ENCODE measurements around the gene SLC5A8. TPM values are rescaled to one million over a fixed set of nuclear protein-coding genes. Genes with fewer than 3 reads are reported as not detected.

The SLC5A8 gene
- total and polyA plus RNA-seq, 2 experiments from 2014 or later, result 0.10 TPM

DNA sequence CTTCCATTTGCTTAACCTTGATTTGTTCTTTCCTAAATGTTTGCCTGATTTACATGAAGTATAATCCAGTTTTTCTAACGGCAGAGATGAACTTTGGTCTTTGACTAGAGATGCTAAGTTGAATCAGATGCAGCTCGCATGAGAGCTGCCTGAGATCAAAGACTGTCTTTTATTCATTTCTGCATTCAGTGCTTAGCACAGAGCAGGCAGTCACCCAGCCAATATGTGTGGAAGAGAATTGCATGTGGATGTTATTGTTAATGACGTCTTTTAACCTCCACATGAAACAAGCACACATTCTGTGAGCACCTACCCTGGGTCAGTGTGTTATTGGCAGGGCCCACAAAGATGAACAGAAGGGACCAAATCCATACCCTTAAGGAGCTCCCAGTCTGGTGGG lies 99.2 kb downstream of the SLC5A8 start:
- Histone ChIP-seq H3K27me3 (ENCODE audit: insufficient read depth) (no peaks in the 10 kb centered on the region), H3K9me2 (ENCODE audit: insufficient read depth) (no peaks in the 10 kb centered on the region), H3K4me2 (no peak overlapping the region), H3K79me2 (replicated peaks; ENCODE audit: insufficient read depth) (no peaks in the 10 kb centered on the region), H4K20me1 (replicated peaks; ENCODE audit: insufficient read depth) (no peaks in the 10 kb centered on the region), H2AFZ (no peak overlapping the region), H3K4me1 (ENCODE audit: insufficient read depth) (no peaks in the 10 kb centered on the region), H3F3A (replicated peaks; ENCODE audit: low read depth) (no peaks in the 10 kb centered on the region), H3K4me3 (no peak overlapping the region), H3K36me3 (ENCODE audit: insufficient read depth) (no peaks in the 10 kb centered on the region), H3K27ac (ENCODE audit: low read depth) (no peak overlapping the region)
- ATAC-seq (no peak), DNase-seq (ENCODE audit: low spot score) (no peak)
- H3K4me3 Mint-ChIP-seq, result no peak overlapping the region
- no peaks in the 10 kb centered on the region for H3K36me3 Mint-ChIP-seq (ENCODE audit: low read depth)
- H3K27me3 Mint-ChIP-seq (ENCODE audit: insufficient read depth, low read depth, poor library complexity), result peaks cover under 1% of the 10 kb centered on the region
- TF ChIP-seq STAT1 (IDR thresholded peaks at IDR 0.05; ENCODE audit: unreplicated experiment), result no peak
- TF ChIP-seq EZH2 (IDR thresholded peaks at IDR 0.05; ENCODE audit: low read depth, unreplicated experiment), result no peak
- TF ChIP-seq ZNF114 (CRISPR knock-in tag; IDR thresholded peaks at IDR 0.05), result no peak
- TF ChIP-seq POLR2AphosphoS5 (IDR thresholded peaks at IDR 0.05; ENCODE audit: low read depth), result no peak
- TF ChIP-seq EZH2phosphoT487 (IDR thresholded peaks at IDR 0.05; ENCODE audit: unreplicated experiment), result no peak
- no peak for TF ChIP-seq CREB1 (CRISPR knock-in tag; IDR thresholded peaks at IDR 0.05; ENCODE audit: low read depth)
- TF ChIP-seq NANOG (IDR thresholded peaks at IDR 0.05; ENCODE audit: borderline replicate concordance), result no peak
- TF ChIP-seq, protein P1, sequence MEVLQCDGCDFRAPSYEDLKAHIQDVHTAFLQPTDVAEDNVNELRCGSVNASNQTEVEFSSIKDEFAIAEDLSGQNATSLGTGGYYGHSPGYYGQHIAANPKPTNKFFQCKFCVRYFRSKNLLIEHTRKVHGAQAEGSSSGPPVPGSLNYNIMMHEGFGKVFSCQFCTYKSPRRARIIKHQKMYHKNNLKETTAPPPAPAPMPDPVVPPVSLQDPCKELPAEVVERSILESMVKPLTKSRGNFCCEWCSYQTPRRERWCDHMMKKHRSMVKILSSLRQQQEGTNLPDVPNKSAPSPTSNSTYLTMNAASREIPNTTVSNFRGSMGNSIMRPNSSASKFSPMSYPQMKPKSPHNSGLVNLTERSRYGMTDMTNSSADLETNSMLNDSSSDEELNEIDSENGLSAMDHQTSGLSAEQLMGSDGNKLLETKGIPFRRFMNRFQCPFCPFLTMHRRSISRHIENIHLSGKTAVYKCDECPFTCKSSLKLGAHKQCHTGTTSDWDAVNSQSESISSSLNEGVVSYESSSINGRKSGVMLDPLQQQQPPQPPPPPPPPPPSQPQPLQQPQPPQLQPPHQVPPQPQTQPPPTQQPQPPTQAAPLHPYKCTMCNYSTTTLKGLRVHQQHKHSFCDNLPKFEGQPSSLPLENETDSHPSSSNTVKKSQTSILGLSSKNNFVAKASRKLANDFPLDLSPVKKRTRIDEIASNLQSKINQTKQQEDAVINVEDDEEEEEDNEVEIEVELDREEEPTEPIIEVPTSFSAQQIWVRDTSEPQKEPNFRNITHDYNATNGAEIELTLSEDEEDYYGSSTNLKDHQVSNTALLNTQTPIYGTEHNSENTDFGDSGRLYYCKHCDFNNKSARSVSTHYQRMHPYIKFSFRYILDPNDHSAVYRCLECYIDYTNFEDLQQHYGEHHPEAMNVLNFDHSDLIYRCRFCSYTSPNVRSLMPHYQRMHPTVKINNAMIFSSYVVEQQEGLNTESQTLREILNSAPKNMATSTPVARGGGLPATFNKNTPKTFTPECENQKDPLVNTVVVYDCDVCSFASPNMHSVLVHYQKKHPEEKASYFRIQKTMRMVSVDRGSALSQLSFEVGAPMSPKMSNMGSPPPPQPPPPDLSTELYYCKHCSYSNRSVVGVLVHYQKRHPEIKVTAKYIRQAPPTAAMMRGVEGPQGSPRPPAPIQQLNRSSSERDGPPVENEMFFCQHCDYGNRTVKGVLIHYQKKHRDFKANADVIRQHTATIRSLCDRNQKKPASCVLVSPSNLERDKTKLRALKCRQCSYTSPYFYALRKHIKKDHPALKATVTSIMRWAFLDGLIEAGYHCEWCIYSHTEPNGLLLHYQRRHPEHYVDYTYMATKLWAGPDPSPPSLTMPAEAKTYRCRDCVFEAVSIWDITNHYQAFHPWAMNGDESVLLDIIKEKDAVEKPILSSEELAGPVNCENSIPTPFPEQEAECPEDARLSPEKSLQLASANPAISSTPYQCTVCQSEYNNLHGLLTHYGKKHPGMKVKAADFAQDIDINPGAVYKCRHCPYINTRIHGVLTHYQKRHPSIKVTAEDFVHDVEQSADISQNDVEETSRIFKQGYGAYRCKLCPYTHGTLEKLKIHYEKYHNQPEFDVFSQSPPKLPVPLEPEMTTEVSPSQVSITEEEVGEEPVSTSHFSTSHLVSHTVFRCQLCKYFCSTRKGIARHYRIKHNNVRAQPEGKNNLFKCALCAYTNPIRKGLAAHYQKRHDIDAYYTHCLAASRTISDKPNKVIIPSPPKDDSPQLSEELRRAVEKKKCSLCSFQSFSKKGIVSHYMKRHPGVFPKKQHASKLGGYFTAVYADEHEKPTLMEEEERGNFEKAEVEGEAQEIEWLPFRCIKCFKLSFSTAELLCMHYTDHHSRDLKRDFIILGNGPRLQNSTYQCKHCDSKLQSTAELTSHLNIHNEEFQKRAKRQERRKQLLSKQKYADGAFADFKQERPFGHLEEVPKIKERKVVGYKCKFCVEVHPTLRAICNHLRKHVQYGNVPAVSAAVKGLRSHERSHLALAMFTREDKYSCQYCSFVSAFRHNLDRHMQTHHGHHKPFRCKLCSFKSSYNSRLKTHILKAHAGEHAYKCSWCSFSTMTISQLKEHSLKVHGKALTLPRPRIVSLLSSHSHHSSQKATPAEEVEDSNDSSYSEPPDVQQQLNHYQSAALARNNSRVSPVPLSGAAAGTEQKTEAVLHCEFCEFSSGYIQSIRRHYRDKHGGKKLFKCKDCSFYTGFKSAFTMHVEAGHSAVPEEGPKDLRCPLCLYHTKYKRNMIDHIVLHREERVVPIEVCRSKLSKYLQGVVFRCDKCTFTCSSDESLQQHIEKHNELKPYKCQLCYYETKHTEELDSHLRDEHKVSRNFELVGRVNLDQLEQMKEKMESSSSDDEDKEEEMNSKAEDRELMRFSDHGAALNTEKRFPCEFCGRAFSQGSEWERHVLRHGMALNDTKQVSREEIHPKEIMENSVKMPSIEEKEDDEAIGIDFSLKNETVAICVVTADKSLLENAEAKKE (CRISPR knock-in tag; IDR thresholded peaks at IDR 0.05), result no peak
- TF ChIP-seq, protein P2, sequence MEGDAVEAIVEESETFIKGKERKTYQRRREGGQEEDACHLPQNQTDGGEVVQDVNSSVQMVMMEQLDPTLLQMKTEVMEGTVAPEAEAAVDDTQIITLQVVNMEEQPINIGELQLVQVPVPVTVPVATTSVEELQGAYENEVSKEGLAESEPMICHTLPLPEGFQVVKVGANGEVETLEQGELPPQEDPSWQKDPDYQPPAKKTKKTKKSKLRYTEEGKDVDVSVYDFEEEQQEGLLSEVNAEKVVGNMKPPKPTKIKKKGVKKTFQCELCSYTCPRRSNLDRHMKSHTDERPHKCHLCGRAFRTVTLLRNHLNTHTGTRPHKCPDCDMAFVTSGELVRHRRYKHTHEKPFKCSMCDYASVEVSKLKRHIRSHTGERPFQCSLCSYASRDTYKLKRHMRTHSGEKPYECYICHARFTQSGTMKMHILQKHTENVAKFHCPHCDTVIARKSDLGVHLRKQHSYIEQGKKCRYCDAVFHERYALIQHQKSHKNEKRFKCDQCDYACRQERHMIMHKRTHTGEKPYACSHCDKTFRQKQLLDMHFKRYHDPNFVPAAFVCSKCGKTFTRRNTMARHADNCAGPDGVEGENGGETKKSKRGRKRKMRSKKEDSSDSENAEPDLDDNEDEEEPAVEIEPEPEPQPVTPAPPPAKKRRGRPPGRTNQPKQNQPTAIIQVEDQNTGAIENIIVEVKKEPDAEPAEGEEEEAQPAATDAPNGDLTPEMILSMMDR (conservative IDR thresholded peaks at IDR 0.05; ENCODE audit: low read depth in 2 of 2), result no peak
- no peak for TF ChIP-seq JUNB (IDR thresholded peaks at IDR 0.05; ENCODE audit: unreplicated experiment)
- no peak for TF ChIP-seq ZNF331 (CRISPR knock-in tag; IDR thresholded peaks at IDR 0.05; ENCODE audit: low read depth)
- no peak for TF ChIP-seq REST (IDR thresholded peaks at IDR 0.05; ENCODE audit: unreplicated experiment)
- no peak for TF ChIP-seq ETS1 (IDR thresholded peaks at IDR 0.05)
- H3K4me1 Mint-ChIP-seq, result no peaks in the 10 kb centered on the region
- no peak overlapping the region for H3K27ac Mint-ChIP-seq
- H3K9me3 Mint-ChIP-seq, result no peaks in the 10 kb centered on the region
